Endodermal cell (in vitro differentiated cells): Measurements from ENCODE around the gene BACE1-AS. TPM values are rescaled to one million over a fixed set of nuclear protein-coding genes. Genes with fewer than 3 reads are reported as not detected.

Source experiments
- DNase-seq: peaks from one replicate; pipeline ENCODE4 v3.0.0-alpha.2; 2017
- H3K27ac ChIP-seq: 2 replicates; pipeline ENCODE4 v1.5.1; 2013; ENCODE audit warnings: mild to moderate bottlenecking, low read depth, low read length, moderate library complexity
- H3K27me3 ChIP-seq: 2 replicates; pipeline ENCODE4 v1.6.1; 2013; ENCODE audit warnings: mild to moderate bottlenecking, low read length, moderate library complexity; ENCODE audit not compliant: insufficient read depth, control insufficient read depth, poor library complexity, severe bottlenecking
- H3K36me3 ChIP-seq: 2 replicates; pipeline ENCODE4 v1.7.0; 2013; ENCODE audit warnings: mild to moderate bottlenecking, low read length, moderate library complexity; ENCODE audit not compliant: control insufficient read depth, insufficient read depth
- H3K4me1 ChIP-seq: one replicate; pipeline ENCODE4 v1.7.0; 2013; ENCODE audit warnings: low read length; ENCODE audit not compliant: control insufficient read depth, insufficient read depth
- H3K4me3 ChIP-seq: 2 replicates; pipeline ENCODE4 v1.5.1; 2013; ENCODE audit warnings: mild to moderate bottlenecking, low read length, moderate library complexity
- H3K9ac ChIP-seq: 2 replicates; pipeline ENCODE4 v1.6.1; 2013; ENCODE audit warnings: mild to moderate bottlenecking, low read length, moderate library complexity; ENCODE audit not compliant: poor library complexity, severe bottlenecking; ENCODE audit errors: extremely low read depth
- H3K9me3 ChIP-seq: 2 replicates; pipeline ENCODE4 v1.6.1; 2013; ENCODE audit warnings: mild to moderate bottlenecking, low read length, moderate library complexity; ENCODE audit not compliant: control insufficient read depth
- H3K27ac Mint-ChIP-seq: 2 replicates; pipeline ENCODE4 v1.8.0; 2020; ENCODE audit warnings: mixed read lengths
- H3K27me3 Mint-ChIP-seq: 2 replicates; pipeline ENCODE4 v1.8.0; 2021; ENCODE audit warnings: mild to moderate bottlenecking, mixed read lengths; ENCODE audit not compliant: insufficient read depth
- H3K36me3 Mint-ChIP-seq: 2 replicates; pipeline ENCODE4 v1.8.0; 2020; ENCODE audit warnings: low read depth, mixed read lengths
- H3K4me1 Mint-ChIP-seq: 2 replicates; pipeline ENCODE4 v1.8.0; 2020; ENCODE audit warnings: mixed read lengths
- H3K4me3 Mint-ChIP-seq: 2 replicates; pipeline ENCODE4 v1.8.0; 2020; ENCODE audit warnings: mild to moderate bottlenecking, moderate library complexity, mixed read lengths
- H3K9me3 Mint-ChIP-seq: 2 replicates; pipeline ENCODE4 v1.8.0; 2020; ENCODE audit warnings: mild to moderate bottlenecking, mixed read lengths
- WGBS, 2 experiments: methylation state at CpG; one replicate each; pipeline versions ENCODE4 v1.1.5 to v1.1.7; 2013; ENCODE audit warnings: missing lambda C conversion rate in 2 of 2, mixed read lengths in 1 of 2; ENCODE audit not compliant: insufficient coverage in 1 of 2, insufficient read length in 1 of 2; 5-methylcytosine and 5-hydroxymethylcytosine counted together
- total RNA-seq, 2 donors: library from RNA; stranded (reverse); fragmentation: NEBNext Ultra II Directional in 1 of 2; extraction: Animal tissue kit (Norgen Biotek cat#: 25700) in 1 of 2; gene quantifications; 2 replicates in 1 of 2; 3 replicates in 1 of 2; pipeline ENCODE4 v1.2.1, GENCODE V29; 2021
- TF ChIP-seq, protein P1 (sequence below): fragments of 200-600 bp; sonication (generic); conservative IDR thresholded peaks from 2 replicates; pipeline ENCODE4 v1.5.0; 2021; ENCODE audit warnings: antibody characterized with exemption, mild to moderate bottlenecking

The BACE1-AS gene
- total RNA-seq, 2 donors from 2014 or later: 15.0 to 15.5 TPM

DNA sequence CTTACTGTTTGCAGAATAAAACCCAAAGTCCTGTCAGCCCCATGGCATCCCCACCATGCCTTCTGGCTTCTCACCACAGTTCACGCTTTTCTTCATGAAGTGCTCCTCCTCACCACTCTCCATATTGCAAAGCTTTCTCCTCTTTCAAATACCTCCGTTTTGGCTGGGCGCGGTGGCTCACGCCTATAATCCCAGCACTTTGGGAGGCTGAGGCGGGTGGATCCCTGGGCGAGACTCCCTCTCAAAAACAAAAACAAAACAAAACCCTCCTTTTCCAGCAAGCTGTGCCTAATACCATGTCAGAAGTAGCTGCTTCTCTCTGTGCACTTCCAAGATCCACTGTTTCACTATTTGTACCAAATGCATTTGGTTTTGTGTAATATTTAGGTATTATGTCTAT is 18.2 kb downstream of the BACE1-AS start:
- TF ChIP-seq, protein P1, sequence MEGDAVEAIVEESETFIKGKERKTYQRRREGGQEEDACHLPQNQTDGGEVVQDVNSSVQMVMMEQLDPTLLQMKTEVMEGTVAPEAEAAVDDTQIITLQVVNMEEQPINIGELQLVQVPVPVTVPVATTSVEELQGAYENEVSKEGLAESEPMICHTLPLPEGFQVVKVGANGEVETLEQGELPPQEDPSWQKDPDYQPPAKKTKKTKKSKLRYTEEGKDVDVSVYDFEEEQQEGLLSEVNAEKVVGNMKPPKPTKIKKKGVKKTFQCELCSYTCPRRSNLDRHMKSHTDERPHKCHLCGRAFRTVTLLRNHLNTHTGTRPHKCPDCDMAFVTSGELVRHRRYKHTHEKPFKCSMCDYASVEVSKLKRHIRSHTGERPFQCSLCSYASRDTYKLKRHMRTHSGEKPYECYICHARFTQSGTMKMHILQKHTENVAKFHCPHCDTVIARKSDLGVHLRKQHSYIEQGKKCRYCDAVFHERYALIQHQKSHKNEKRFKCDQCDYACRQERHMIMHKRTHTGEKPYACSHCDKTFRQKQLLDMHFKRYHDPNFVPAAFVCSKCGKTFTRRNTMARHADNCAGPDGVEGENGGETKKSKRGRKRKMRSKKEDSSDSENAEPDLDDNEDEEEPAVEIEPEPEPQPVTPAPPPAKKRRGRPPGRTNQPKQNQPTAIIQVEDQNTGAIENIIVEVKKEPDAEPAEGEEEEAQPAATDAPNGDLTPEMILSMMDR: no peak
- peaks cover 6% of the 10 kb centered on the region for H3K36me3 ChIP-seq
- H3K27ac Mint-ChIP-seq: no peak overlapping the region
- no peaks in the 10 kb centered on the region for H3K9me3 Mint-ChIP-seq
- H3K36me3 Mint-ChIP-seq: peaks cover 3% of the 10 kb centered on the region
- 93 to 98% methylated on average over 5 to 7 of the region's 7 CpGs for WGBS, 2 experiments
- no peak for DNase-seq
- peaks cover 5% of the 10 kb centered on the region for H3K4me1 ChIP-seq
- no peaks in the 10 kb centered on the region for H3K27me3 ChIP-seq
- no peaks in the 10 kb centered on the region for H3K9me3 ChIP-seq
- H3K9ac ChIP-seq: no peak overlapping the region
- no peak overlapping the region for H3K27ac ChIP-seq
- no peak overlapping the region for H3K4me3 Mint-ChIP-seq
- H3K4me1 Mint-ChIP-seq: peaks cover 12% of the 10 kb centered on the region
- H3K4me3 ChIP-seq: no peak overlapping the region
- H3K27me3 Mint-ChIP-seq: no peaks in the 10 kb centered on the region

DNA sequence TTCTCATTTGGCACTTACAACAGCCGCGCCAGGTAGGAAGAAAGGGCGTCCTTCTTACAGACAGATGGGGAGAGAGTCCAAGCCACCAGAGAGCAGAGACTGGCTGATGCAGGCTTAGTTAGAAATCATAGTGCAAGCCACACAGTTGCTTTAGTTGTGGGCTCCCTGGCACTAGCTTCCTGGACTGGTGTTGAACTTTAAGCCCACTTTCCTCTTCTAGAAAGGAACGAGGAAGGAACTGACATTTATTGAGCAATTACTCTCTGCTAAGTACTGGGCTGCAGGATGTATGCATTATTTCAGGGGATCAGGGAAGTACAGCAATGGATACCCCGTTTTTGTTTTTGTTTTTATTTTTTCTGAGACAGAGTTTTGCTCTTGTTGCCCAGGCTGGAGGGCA is 21.9 kb downstream of the BACE1-AS start:
- Histone ChIP-seq H3K4me1 (no peaks in the 10 kb centered on the region), H3K9ac (no peak overlapping the region), H3K27ac (no peak overlapping the region), H3K4me3 (no peak overlapping the region), H3K9me3 (no peaks in the 10 kb centered on the region), H3K36me3 (no peaks in the 10 kb centered on the region), H3K27me3 (no peaks in the 10 kb centered on the region)
- TF ChIP-seq, protein P1: no peak
- Mint-ChIP-seq H3K36me3 (peaks cover 3% of the 10 kb centered on the region), H3K27ac (no peak overlapping the region), H3K4me1 (peaks cover 16% of the 10 kb centered on the region), H3K27me3 (no peaks in the 10 kb centered on the region), H3K9me3 (no peaks in the 10 kb centered on the region), H3K4me3 (no peak overlapping the region)
- WGBS, 2 experiments: 85 to 91% methylated on average over 5 of the region's 5 CpGs
- no peak for DNase-seq

DNA sequence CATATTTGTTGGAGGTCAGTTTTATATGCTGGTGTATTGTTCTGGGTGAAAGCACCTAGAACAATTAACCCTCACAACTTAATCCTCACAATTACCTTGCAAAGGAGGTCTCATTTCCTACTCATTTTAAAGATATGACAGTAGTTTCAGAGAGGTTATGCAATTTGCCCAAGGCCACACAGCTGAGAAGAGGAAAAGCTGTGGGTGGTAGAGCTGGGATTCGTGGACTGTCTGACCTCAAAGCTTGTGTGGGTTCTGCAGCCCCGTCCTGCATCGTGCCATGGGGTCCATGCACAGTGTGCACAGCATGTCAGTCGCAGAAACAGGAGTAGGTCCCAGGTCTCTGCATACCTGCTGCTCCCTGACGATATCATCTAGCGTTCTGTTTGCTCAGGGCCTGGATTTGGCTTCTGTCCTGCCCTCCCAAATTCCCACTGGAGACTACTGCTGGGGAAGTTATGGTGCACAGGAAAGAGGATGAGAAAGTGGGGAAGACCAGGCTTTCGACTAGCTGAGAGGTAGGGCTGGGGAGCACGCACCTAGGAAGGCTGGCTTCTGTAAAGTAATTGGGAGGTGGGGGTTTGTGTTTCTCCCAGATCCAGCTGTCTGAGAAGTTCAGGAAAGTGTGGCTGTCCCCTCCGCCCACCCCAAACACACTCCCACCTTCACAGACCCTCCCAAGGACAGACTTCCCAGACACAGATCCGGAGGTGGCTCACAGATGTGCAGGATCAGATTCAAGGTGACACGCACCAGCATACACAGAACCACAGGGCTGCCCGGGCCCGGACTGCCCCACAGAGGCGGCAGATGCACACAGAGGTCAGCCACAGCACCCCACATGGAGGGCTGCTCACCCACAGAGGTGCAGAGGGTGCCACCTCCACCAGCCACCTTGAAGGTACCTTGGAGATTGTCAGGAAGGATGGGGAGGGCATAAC is 23.0 kb downstream of the BACE1-AS start:
- H3K27ac Mint-ChIP-seq: no peak overlapping the region
- Histone ChIP-seq H3K9me3 (no peaks in the 10 kb centered on the region), H3K9ac (no peak overlapping the region), H3K4me1 (no peaks in the 10 kb centered on the region), H3K27me3 (no peaks in the 10 kb centered on the region), H3K36me3 (no peaks in the 10 kb centered on the region), H3K4me3 (peak overlapping the region; percentile 89), H3K27ac (no peak overlapping the region)
- no peaks in the 10 kb centered on the region for H3K9me3 Mint-ChIP-seq
- DNase-seq: no peak
- peaks cover 3% of the 10 kb centered on the region for H3K36me3 Mint-ChIP-seq
- H3K4me3 Mint-ChIP-seq: peak overlapping the region; percentile 61
- no peaks in the 10 kb centered on the region for H3K27me3 Mint-ChIP-seq
- TF ChIP-seq, protein P1: no peak
- WGBS, 2 experiments: 80 to 83% methylated on average over 7 to 14 of the region's 14 CpGs
- H3K4me1 Mint-ChIP-seq: peaks cover 19% of the 10 kb centered on the region
